A673 (cell line): ENCODE measurements around the gene CDK13. TPM values are rescaled to one million over a fixed set of nuclear protein-coding genes. Genes with fewer than 3 reads are reported as not detected.

Experiments
- BruUV-seq: library from RNA; stranded (reverse); fragments of 400-500 nt; replicated peaks from 2 replicates; lab custom pipeline; 2021; lab: Mats Ljungman, UMichigan
- CTCF ChIA-PET: fragments of 300-600 bp; sonication (Branson Sonifier 250); formaldehyde crosslinking; loops from one replicate; lab custom pipeline; 2022; ENCODE audit warnings: antibody characterized with exemption; lab: Charles Lee
- POLR2A ChIA-PET: fragments of 300-600 bp; sonication (Branson Sonifier 250); formaldehyde crosslinking; loops from one replicate; lab custom pipeline; 2022; ENCODE audit warnings: antibody characterized with exemption; ENCODE audit not compliant: low non-redundant PET; lab: Charles Lee
- DNase-seq: peaks from one replicate; pipeline ENCODE4 v3.0.0-alpha.2; 2015; ENCODE audit warnings: low spot score
- H3K27ac ChIP-seq: fragments of 200-600 bp; sonication (generic); 2 replicates; pipeline ENCODE4 v1.5.1; 2016; ENCODE audit warnings: mixed run types, low read depth, mild to moderate bottlenecking, mixed read lengths, antibody characterized with exemption, low read length; ENCODE audit not compliant: poor library complexity, severe bottlenecking
- H3K27me3 ChIP-seq: fragments of 200-600 bp; sonication (generic); replicated peaks from 2 replicates; pipeline ENCODE4 v1.6.1; 2017; ENCODE audit warnings: mixed run types, low read depth, mild to moderate bottlenecking, mixed read lengths, antibody characterized with exemption, low read length; ENCODE audit not compliant: insufficient read depth, poor library complexity
- H3K36me3 ChIP-seq: fragments of 200-600 bp; sonication (generic); 2 replicates; pipeline ENCODE4 v1.6.1; 2016; ENCODE audit warnings: mixed run types, mild to moderate bottlenecking, mixed read lengths, antibody characterized with exemption, low read length; ENCODE audit not compliant: insufficient read depth, poor library complexity, severe bottlenecking
- H3K4me1 ChIP-seq: fragments of 200-600 bp; sonication (generic); 2 replicates; pipeline ENCODE4 v1.6.1; 2017; ENCODE audit warnings: mixed run types, mild to moderate bottlenecking, mixed read lengths, antibody characterized with exemption, low read length; ENCODE audit not compliant: insufficient read depth, poor library complexity, severe bottlenecking
- H3K4me3 ChIP-seq: fragments of 200-600 bp; sonication (generic); 2 replicates; pipeline ENCODE4 v1.5.1; 2016; ENCODE audit warnings: low read depth, mixed run types, mild to moderate bottlenecking, mixed read lengths, low read length; ENCODE audit not compliant: poor library complexity, severe bottlenecking
- H3K9me3 ChIP-seq: fragments of 200-600 bp; sonication (generic); 2 replicates; pipeline ENCODE4 v1.6.1; 2016; ENCODE audit warnings: mixed run types, low read depth, mild to moderate bottlenecking, mixed read lengths, antibody characterized with exemption, low read length; ENCODE audit not compliant: poor library complexity, severe bottlenecking
- EZH2 ChIP-seq: fragments of 200-600 bp; sonication (generic); IDR thresholded peaks from 2 replicates; pipeline ENCODE4 v1.6.1; 2017; ENCODE audit warnings: borderline replicate concordance, low read depth, mild to moderate bottlenecking, mixed read lengths, antibody characterized with exemption, low read length; ENCODE audit not compliant: poor library complexity, severe bottlenecking
- intact Hi-C: fragments of 100-400 bp; cut with micrococcal nuclease; formaldehyde crosslinking; loops from one replicate; pipeline ENCODE4 v1.10.0; 2022; ENCODE audit not compliant: unreplicated experiment
- total RNA-seq: library from RNA; stranded (reverse); gene quantifications from 2 replicates; pipeline ENCODE4 v1.2.3, GENCODE V29; 2021
- TF ChIP-seq, protein P1 (sequence below): fragments of 300-800, 200-600 bp; sonication (generic); conservative IDR thresholded peaks from 2 replicates; pipeline ENCODE4 v1.5.1; 2017; ENCODE audit warnings: low read depth, mild to moderate bottlenecking, antibody characterized with exemption, low read length, moderate library complexity, mixed read lengths

Gene CDK13
- total RNA-seq, 1 experiment from 2014 or later = 56.6 TPM

DNA sequence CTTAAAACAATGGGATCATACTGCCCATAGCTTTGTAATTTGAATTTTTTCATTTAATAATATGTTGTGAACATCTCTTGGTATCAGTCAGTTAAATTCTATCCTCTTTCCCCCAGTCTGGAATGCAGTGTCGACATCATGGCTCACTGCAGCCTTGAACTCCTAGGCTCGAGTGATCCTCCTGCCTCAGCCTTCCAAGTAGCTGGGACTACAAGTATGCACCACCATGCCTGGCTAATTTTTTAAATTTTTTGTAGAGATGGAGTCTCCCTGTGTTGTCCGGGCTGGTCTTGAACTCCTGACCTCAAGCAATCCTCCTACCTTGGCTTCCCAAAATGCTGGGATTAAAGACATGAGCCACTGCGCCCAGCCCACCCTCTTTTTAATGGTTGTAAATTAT lies 149.8 kb downstream of the CDK13 start:
- no TSS peak for BruUV-seq
- no peaks in the 10 kb centered on the region for H3K27me3 ChIP-seq
- POLR2A ChIA-PET = no interaction called here
- CTCF ChIA-PET = no interaction called here
- H3K4me1 ChIP-seq = peaks cover 13% of the 10 kb centered on the region
- intact Hi-C loops = no loop called here
- H3K4me3 ChIP-seq = no peak overlapping the region
- no peak for TF ChIP-seq EZH2
- TF ChIP-seq, protein P1, sequence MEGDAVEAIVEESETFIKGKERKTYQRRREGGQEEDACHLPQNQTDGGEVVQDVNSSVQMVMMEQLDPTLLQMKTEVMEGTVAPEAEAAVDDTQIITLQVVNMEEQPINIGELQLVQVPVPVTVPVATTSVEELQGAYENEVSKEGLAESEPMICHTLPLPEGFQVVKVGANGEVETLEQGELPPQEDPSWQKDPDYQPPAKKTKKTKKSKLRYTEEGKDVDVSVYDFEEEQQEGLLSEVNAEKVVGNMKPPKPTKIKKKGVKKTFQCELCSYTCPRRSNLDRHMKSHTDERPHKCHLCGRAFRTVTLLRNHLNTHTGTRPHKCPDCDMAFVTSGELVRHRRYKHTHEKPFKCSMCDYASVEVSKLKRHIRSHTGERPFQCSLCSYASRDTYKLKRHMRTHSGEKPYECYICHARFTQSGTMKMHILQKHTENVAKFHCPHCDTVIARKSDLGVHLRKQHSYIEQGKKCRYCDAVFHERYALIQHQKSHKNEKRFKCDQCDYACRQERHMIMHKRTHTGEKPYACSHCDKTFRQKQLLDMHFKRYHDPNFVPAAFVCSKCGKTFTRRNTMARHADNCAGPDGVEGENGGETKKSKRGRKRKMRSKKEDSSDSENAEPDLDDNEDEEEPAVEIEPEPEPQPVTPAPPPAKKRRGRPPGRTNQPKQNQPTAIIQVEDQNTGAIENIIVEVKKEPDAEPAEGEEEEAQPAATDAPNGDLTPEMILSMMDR = no peak
- no peaks in the 10 kb centered on the region for H3K9me3 ChIP-seq
- H3K27ac ChIP-seq = no peak overlapping the region
- no peak for DNase-seq
- H3K36me3 ChIP-seq = peaks cover 5% of the 10 kb centered on the region

DNA sequence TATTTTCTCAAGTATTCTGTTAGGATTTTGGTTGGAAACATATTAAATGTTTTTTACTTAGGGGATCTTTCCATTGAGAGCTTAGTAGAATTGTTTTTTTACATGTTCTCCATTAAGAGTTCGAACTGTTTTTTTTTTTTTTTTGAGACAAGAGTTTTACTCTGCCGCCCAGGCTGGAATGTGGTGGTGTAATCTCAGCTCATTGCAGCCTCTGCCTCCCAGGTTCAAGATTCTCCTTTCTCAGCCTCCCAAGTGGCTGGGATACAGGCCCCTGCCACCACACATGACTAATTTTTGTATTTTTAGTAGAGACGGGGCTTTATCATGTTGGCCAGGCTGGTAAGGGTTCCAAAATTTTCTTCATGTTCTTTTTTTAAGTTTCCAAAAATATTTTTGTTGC lies 151.1 kb downstream of the CDK13 start:
- Histone ChIP-seq H3K27ac (no peak overlapping the region), H3K36me3 (no peaks in the 10 kb centered on the region), H3K9me3 (no peaks in the 10 kb centered on the region), H3K4me1 (peaks cover 6% of the 10 kb centered on the region), H3K27me3 (no peaks in the 10 kb centered on the region), H3K4me3 (no peak overlapping the region)
- no peak for DNase-seq
- no peak for TF ChIP-seq EZH2
- no TSS peak for BruUV-seq
- POLR2A ChIA-PET = no interaction called here
- intact Hi-C loops = no loop called here
- CTCF ChIA-PET = no interaction called here

DNA sequence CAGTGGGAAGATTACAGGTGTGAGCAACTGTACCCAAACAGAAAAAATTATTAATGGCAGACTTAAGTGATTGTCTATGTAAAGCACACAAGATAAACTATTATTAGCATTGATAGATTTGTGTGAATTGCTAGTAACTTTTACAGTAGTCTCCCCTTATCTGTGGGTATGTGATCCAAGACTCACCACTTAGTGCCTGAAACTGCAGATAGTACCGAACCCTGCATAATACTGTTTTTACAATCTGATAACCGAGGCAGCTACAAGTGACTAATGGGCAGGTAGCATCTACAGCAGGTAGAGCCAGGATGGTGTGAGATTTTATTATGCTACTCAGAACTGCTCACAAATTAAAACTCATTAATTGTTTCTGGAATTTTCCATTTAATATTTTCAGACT lies 152.8 kb downstream of the CDK13 start:
- no peak for DNase-seq
- no peak for TF ChIP-seq EZH2
- TF ChIP-seq, protein P1 = no peak
- intact Hi-C loops = no loop called here
- POLR2A ChIA-PET = no interaction called here
- Histone ChIP-seq H3K4me1 (no peaks in the 10 kb centered on the region), H3K9me3 (no peaks in the 10 kb centered on the region), H3K36me3 (no peaks in the 10 kb centered on the region), H3K27ac (no peak overlapping the region), H3K27me3 (no peaks in the 10 kb centered on the region), H3K4me3 (no peak overlapping the region)
- CTCF ChIA-PET = no interaction called here
- BruUV-seq = no TSS peak

DNA sequence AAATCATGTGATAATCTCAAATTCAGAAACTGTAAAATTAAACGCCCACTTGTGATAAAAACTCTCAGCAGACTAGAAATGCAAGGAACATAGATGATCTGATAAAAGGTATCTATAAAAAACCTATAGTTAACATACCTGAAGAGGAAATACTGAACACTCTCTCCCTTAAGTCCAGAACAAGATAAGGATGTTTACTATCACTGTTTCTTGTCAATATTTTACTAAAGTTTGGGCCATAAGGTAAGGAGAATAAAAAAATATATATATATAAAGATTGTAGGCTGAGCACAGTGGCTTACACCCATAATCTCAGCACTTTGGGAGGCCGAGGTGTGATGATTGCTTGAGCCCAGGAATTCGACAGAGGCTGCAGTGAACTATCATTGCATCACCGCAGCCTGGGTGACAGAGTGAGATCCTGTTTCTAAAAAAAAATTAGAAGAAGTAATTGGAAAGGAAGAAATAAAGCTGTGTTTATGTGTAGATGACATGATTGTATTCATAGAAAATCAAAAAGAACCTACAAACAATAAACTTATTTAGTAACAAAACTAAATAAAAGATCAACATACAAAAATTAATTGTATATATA lies 155.9 kb downstream of the CDK13 start:
- Histone ChIP-seq H3K4me1 (no peaks in the 10 kb centered on the region), H3K36me3 (no peaks in the 10 kb centered on the region), H3K27me3 (no peaks in the 10 kb centered on the region), H3K4me3 (no peak overlapping the region), H3K9me3 (no peaks in the 10 kb centered on the region), H3K27ac (no peak overlapping the region)
- intact Hi-C loops = no loop called here
- BruUV-seq = no TSS peak
- no peak for DNase-seq
- no peak for TF ChIP-seq EZH2
- TF ChIP-seq, protein P1 = no peak
- POLR2A ChIA-PET = no interaction called here
- CTCF ChIA-PET = no interaction called here
